DOHH2 (cell line): ENCODE data around the gene FOXP4.

Experiments
- H3F3A ChIP-seq: fragments of 200-600 bp; sonication (generic), shearing (Covaris generic); 2 replicates; pipeline ENCODE4 v1.6.0; 2016; ENCODE audit warnings: antibody characterized with exemption, mild to moderate bottlenecking; ENCODE audit not compliant: control insufficient read depth, insufficient read depth
- H3K27ac ChIP-seq: fragments of 200-600 bp; sonication (generic); 2 replicates; pipeline ENCODE4 v1.5.1; 2014; ENCODE audit warnings: low read depth, mild to moderate bottlenecking, low read length, moderate library complexity
- H3K27me3 ChIP-seq: fragments of 200-600 bp; sonication (generic); 2 replicates; pipeline ENCODE4 v1.6.1; 2014; ENCODE audit warnings: mild to moderate bottlenecking, low read length, mixed read lengths; ENCODE audit not compliant: control insufficient read depth
- H3K36me3 ChIP-seq: fragments of 200-600 bp; sonication (generic); 2 replicates; pipeline ENCODE4 v1.6.1; 2014; ENCODE audit warnings: mild to moderate bottlenecking, low read length, moderate library complexity, mixed read lengths; ENCODE audit not compliant: control insufficient read depth
- H3K4me1 ChIP-seq: fragments of 200-600 bp; sonication (generic); 2 replicates; pipeline ENCODE4 v1.6.1; 2014; ENCODE audit warnings: mild to moderate bottlenecking, low read length, mixed read lengths; ENCODE audit not compliant: control insufficient read depth
- H3K4me2 ChIP-seq: fragments of 200-600 bp; sonication (generic); 2 replicates; pipeline ENCODE4 v1.6.0; 2014; ENCODE audit warnings: mild to moderate bottlenecking, low read length, moderate library complexity
- H3K4me3 ChIP-seq: fragments of 200-600 bp; sonication (generic); 2 replicates; pipeline ENCODE4 v1.5.1; 2014; ENCODE audit warnings: mild to moderate bottlenecking, low read length, mixed read lengths
- H3K79me2 ChIP-seq: fragments of 200-600 bp; sonication (generic); 2 replicates; pipeline ENCODE4 v1.6.1; 2014; ENCODE audit warnings: mild to moderate bottlenecking, low read length, mixed read lengths; ENCODE audit not compliant: control insufficient read depth
- H3K9me2 ChIP-seq: fragments of 200-600 bp; sonication (generic); replicated peaks from 2 replicates; pipeline ENCODE4 v1.6.1; 2014; ENCODE audit warnings: mild to moderate bottlenecking, low read length, mixed read lengths; ENCODE audit not compliant: control insufficient read depth
- H3K9me3 ChIP-seq: fragments of 200-600 bp; sonication (generic); 2 replicates; pipeline ENCODE4 v1.6.1; 2014; ENCODE audit warnings: antibody characterized with exemption, low read length, mixed read lengths; ENCODE audit not compliant: control insufficient read depth, insufficient read depth
- H4K20me1 ChIP-seq: fragments of 200-600 bp; sonication (generic); 2 replicates; pipeline ENCODE4 v1.6.0; 2014; ENCODE audit warnings: low read depth, mild to moderate bottlenecking, antibody characterized with exemption, low read length, moderate library complexity; ENCODE audit not compliant: control insufficient read depth, insufficient read depth
- CTCF ChIP-seq: fragments of 200-600 bp; sonication (generic); IDR thresholded peaks from one replicate; pipeline ENCODE4 v1.5.1; 2014; ENCODE audit warnings: antibody characterized with exemption, mild to moderate bottlenecking, low read depth, low read length; ENCODE audit not compliant: poor library complexity, severe bottlenecking
- EZH2phosphoT487 ChIP-seq: fragments of 200-600 bp; sonication (generic); IDR thresholded peaks from 2 replicates; pipeline ENCODE4 v1.6.1; 2017; ENCODE audit warnings: borderline replicate concordance, mild to moderate bottlenecking, antibody characterized with exemption, low read length, moderate library complexity, mixed read lengths

The FOXP4 gene

DNA sequence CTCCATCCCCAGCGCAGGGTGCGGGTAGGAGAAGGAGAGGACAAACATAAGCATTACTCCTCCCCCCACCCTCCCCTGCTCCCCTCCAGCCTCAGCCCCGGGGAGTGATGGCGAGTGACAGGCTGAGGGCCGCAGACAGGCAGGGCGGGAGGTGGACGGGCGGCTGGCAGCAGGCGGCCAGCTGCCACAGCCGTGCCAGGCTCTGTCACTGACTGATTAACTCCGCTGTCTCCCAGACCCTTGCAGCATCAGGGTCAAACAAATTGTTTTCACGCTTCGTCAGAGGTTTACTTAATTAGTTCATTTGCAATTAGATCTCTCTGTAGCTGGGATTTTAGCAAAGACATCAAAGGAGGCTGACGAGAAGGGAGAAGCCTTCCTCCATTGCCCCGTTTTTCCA is 41.9 kb downstream of the FOXP4 start:
- Histone ChIP-seq H3K4me2 (no peak overlapping the region), H3K9me3 (no peaks in the 10 kb centered on the region), H3K4me1 (no peaks in the 10 kb centered on the region), H3K4me3 (no peak overlapping the region), H4K20me1 (peaks cover 2% of the 10 kb centered on the region; the same call in 1 of the 2 replicates), H3K79me2 (no peaks in the 10 kb centered on the region), H3K36me3 (no peaks in the 10 kb centered on the region; the same call in 1 of the 2 replicates), H3K27me3 (no peaks in the 10 kb centered on the region), H3K27ac (no peak overlapping the region), H3F3A (no peaks in the 10 kb centered on the region), H3K9me2 (no peaks in the 10 kb centered on the region)
- TF ChIP-seq EZH2phosphoT487 (no peak), CTCF (no peak)

DNA sequence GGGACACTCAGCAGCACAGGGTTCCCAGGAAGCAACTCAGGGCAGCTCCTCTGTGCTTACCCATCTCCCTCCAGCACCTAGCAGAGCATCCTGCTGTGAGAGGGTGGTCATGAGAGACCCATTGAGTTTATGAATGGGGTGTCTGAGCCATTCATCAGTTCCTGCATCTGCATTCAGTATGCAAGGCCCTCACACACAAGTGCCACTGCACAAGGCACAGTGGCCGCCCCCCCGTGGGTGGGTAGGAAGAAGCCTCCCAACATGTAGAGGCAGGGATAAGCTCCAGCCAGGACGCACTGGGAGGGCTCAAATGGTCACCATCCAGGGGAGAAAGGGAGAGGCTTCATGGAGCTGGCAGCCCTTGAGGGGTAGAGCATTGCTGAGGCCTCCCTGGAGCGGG is 43.0 kb downstream of the FOXP4 start:
- no peaks in the 10 kb centered on the region for H3F3A ChIP-seq
- no peaks in the 10 kb centered on the region for H3K79me2 ChIP-seq
- no peaks in the 10 kb centered on the region for H3K27me3 ChIP-seq
- no peaks in the 10 kb centered on the region for H3K4me1 ChIP-seq
- peaks cover 1% of the 10 kb centered on the region; the same call in 1 of the 2 replicates for H4K20me1 ChIP-seq
- no peak for TF ChIP-seq CTCF
- no peak for TF ChIP-seq EZH2phosphoT487
- no peak overlapping the region for H3K4me2 ChIP-seq
- no peaks in the 10 kb centered on the region; the same call in 1 of the 2 replicates for H3K36me3 ChIP-seq
- no peak overlapping the region for H3K27ac ChIP-seq
- H3K4me3 ChIP-seq, result no peak overlapping the region
- H3K9me3 ChIP-seq, result no peaks in the 10 kb centered on the region
- H3K9me2 ChIP-seq, result no peaks in the 10 kb centered on the region

GRCh38 chr6:41589636-41590622 is 43.7 kb downstream of the FOXP4 start:
- no peak overlapping the region for H3K27ac ChIP-seq
- H3K4me2 ChIP-seq, result no peak overlapping the region
- TF ChIP-seq EZH2phosphoT487 (no peak), CTCF (no peak)
- no peak overlapping the region for H3K4me3 ChIP-seq
- H3K9me3 ChIP-seq, result no peaks in the 10 kb centered on the region
- no peaks in the 10 kb centered on the region for H4K20me1 ChIP-seq
- H3F3A ChIP-seq, result no peaks in the 10 kb centered on the region
- H3K9me2 ChIP-seq, result no peaks in the 10 kb centered on the region
- H3K27me3 ChIP-seq, result no peaks in the 10 kb centered on the region
- H3K4me1 ChIP-seq, result no peaks in the 10 kb centered on the region
- no peaks in the 10 kb centered on the region; the same call in 1 of the 2 replicates for H3K36me3 ChIP-seq
- H3K79me2 ChIP-seq, result no peaks in the 10 kb centered on the region
